ENCODE data around the gene MAJIN. TPM values are rescaled to one million over a fixed set of nuclear protein-coding genes. Genes with fewer than 3 reads are reported as not detected.

MAJIN gene
- total and polyA plus RNA-seq, 2 experiments from 2014 or later: not detected

DNA sequence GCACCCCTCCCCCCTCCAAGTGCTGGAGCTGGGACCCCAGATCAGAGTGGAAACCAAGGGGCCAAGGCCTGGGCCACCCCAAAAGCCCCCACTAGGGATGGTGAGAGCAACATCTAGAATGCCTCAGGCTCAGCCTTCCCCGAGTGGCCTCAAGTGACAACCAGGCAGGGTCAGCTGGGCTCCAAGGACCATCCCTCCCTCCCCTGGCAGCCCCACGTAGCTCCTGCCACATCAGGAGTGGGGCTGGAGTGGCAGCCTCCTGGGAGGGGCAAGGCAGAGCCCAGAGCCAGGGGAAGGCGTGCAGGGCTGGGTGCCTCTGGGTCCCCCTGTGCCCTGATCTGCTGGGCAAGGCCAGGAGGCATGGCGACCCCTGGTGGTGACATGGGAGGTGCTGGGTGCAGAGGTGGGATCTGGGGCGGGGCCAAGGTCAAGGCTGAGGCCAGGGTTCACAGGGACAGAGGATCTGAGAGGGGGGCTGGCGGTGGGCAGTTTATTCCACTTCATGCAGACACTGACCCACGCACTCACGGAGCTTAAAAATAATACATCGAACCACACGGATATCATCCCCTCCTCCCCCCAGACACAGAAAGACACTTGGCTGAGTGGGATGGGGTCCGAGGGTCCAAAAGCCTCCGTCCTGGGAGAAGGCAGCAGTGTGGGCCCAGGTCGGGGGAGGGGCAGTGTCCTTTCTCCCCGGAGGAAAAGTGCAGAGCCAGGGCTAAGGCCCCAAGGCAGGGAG, 77.7 kb downstream of the MAJIN start:
- H3K27ac ChIP-seq: peak overlapping the region; percentile 98
- H3K9me3 ChIP-seq (ENCODE audit: low read depth): no peaks in the 10 kb centered on the region
- 49% methylated on average over 14 of the region's 14 CpGs for WGBS (ENCODE audit: low lambda C conversion rate, missing lambda C conversion rate)
- no peak for TF ChIP-seq EZH2 (IDR thresholded peaks at IDR 0.05; ENCODE audit: borderline replicate concordance)
- TF ChIP-seq, protein P1, sequence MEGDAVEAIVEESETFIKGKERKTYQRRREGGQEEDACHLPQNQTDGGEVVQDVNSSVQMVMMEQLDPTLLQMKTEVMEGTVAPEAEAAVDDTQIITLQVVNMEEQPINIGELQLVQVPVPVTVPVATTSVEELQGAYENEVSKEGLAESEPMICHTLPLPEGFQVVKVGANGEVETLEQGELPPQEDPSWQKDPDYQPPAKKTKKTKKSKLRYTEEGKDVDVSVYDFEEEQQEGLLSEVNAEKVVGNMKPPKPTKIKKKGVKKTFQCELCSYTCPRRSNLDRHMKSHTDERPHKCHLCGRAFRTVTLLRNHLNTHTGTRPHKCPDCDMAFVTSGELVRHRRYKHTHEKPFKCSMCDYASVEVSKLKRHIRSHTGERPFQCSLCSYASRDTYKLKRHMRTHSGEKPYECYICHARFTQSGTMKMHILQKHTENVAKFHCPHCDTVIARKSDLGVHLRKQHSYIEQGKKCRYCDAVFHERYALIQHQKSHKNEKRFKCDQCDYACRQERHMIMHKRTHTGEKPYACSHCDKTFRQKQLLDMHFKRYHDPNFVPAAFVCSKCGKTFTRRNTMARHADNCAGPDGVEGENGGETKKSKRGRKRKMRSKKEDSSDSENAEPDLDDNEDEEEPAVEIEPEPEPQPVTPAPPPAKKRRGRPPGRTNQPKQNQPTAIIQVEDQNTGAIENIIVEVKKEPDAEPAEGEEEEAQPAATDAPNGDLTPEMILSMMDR (IDR thresholded peaks at IDR 0.05; ENCODE audit: poor library complexity): peak; percentile 75
- H3K36me3 ChIP-seq (replicated peaks; ENCODE audit: insufficient read depth, low read depth): no peaks in the 10 kb centered on the region
- peak; percentile 89 for DNase-seq (ENCODE audit: low spot score)
- H3K4me1 ChIP-seq (ENCODE audit: insufficient read depth): peaks cover 16% of the 10 kb centered on the region
- H3K4me3 ChIP-seq: no peak overlapping the region
- peaks cover 24% of the 10 kb centered on the region for H3K79me2 ChIP-seq
- no peaks in the 10 kb centered on the region for H3K9me2 ChIP-seq (replicated peaks; ENCODE audit: insufficient read depth)
- no peak overlapping the region for H2AFZ ChIP-seq
- no peaks in the 10 kb centered on the region for H4K20me1 ChIP-seq (ENCODE audit: insufficient read depth, poor library complexity, severe bottlenecking)
- H3K27me3 ChIP-seq: no peaks in the 10 kb centered on the region
- H3K4me2 ChIP-seq: peak overlapping the region; percentile 78

GRCh38 chr11:64893194-64894069, 78.5 kb downstream of the MAJIN start:
- no peaks in the 10 kb centered on the region for H4K20me1 ChIP-seq (ENCODE audit: insufficient read depth, poor library complexity, severe bottlenecking)
- peaks cover 24% of the 10 kb centered on the region for H3K79me2 ChIP-seq
- H3K36me3 ChIP-seq (replicated peaks; ENCODE audit: insufficient read depth, low read depth): no peaks in the 10 kb centered on the region
- TF ChIP-seq, protein P1 (IDR thresholded peaks at IDR 0.05; ENCODE audit: poor library complexity): no peak
- TF ChIP-seq EZH2 (IDR thresholded peaks at IDR 0.05; ENCODE audit: borderline replicate concordance): no peak
- no peak for TF ChIP-seq EZH2phosphoT487 (IDR thresholded peaks at IDR 0.05; ENCODE audit: low read depth, severe bottlenecking, unreplicated experiment)
- H3K27ac ChIP-seq: peak overlapping the region; percentile 98
- no peak overlapping the region for H2AFZ ChIP-seq
- H3K9me2 ChIP-seq (replicated peaks; ENCODE audit: insufficient read depth): no peaks in the 10 kb centered on the region
- H3K27me3 ChIP-seq: no peaks in the 10 kb centered on the region
- H3K9me3 ChIP-seq (ENCODE audit: low read depth): no peaks in the 10 kb centered on the region
- peak overlapping the region; percentile 52 for H3K4me3 ChIP-seq
- peak overlapping the region; percentile 78 for H3K4me2 ChIP-seq
- 69% methylated on average over 25 of the region's 25 CpGs for WGBS (ENCODE audit: low lambda C conversion rate, missing lambda C conversion rate)
- DNase-seq (ENCODE audit: low spot score): peak; percentile 90
- peaks cover 21% of the 10 kb centered on the region for H3K4me1 ChIP-seq (ENCODE audit: insufficient read depth)

DNA sequence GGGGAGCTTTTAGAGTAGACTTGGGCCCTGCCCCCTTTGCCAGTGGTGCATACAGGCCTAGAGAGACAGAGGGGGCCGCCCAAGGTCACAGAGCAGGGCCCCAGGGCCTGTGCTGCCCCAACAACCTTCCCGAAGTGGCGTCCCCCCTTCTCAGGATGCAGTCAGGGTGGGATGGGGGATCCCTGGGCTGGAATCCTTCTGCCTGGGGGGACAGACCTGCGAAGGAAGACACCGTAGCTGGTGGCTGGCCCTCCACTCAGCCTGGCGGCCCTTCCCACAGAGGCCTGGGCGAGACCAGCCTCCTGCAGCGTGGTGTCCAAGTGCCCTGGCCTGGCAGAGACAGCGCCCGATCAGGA, 79.1 kb downstream of the MAJIN start:
- Histone ChIP-seq H3K4me3 (peak overlapping the region; percentile 52), H3K27ac (peak overlapping the region; percentile 98), H3K4me2 (peak overlapping the region; percentile 78), H3K36me3 (replicated peaks; ENCODE audit: insufficient read depth, low read depth) (no peaks in the 10 kb centered on the region), H3K9me2 (replicated peaks; ENCODE audit: insufficient read depth) (no peaks in the 10 kb centered on the region), H3K79me2 (peaks cover 24% of the 10 kb centered on the region), H3K27me3 (no peaks in the 10 kb centered on the region), H3K9me3 (ENCODE audit: low read depth) (no peaks in the 10 kb centered on the region), H2AFZ (no peak overlapping the region), H4K20me1 (ENCODE audit: insufficient read depth, poor library complexity, severe bottlenecking) (no peaks in the 10 kb centered on the region), H3K4me1 (ENCODE audit: insufficient read depth) (peaks cover 27% of the 10 kb centered on the region)
- TF ChIP-seq EZH2 (IDR thresholded peaks at IDR 0.05; ENCODE audit: borderline replicate concordance): no peak
- TF ChIP-seq, protein P1 (IDR thresholded peaks at IDR 0.05; ENCODE audit: poor library complexity): no peak
- TF ChIP-seq EZH2phosphoT487 (IDR thresholded peaks at IDR 0.05; ENCODE audit: low read depth, severe bottlenecking, unreplicated experiment): no peak
- DNase-seq (ENCODE audit: low spot score): no peak
- WGBS (ENCODE audit: low lambda C conversion rate, missing lambda C conversion rate): 74% methylated on average over 10 of the region's 10 CpGs

Measured in hepatocyte (in vitro differentiated cells).